ENCODE results near the gene PARD6B.
"Not testable (repeated sequence)": the region's sequence is repeated elsewhere in the genome, so short reads cannot be mapped to it uniquely, and the experiment has no call there.

The PARD6B gene, protein sequence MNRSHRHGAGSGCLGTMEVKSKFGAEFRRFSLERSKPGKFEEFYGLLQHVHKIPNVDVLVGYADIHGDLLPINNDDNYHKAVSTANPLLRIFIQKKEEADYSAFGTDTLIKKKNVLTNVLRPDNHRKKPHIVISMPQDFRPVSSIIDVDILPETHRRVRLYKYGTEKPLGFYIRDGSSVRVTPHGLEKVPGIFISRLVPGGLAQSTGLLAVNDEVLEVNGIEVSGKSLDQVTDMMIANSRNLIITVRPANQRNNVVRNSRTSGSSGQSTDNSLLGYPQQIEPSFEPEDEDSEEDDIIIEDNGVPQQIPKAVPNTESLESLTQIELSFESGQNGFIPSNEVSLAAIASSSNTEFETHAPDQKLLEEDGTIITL

DNA sequence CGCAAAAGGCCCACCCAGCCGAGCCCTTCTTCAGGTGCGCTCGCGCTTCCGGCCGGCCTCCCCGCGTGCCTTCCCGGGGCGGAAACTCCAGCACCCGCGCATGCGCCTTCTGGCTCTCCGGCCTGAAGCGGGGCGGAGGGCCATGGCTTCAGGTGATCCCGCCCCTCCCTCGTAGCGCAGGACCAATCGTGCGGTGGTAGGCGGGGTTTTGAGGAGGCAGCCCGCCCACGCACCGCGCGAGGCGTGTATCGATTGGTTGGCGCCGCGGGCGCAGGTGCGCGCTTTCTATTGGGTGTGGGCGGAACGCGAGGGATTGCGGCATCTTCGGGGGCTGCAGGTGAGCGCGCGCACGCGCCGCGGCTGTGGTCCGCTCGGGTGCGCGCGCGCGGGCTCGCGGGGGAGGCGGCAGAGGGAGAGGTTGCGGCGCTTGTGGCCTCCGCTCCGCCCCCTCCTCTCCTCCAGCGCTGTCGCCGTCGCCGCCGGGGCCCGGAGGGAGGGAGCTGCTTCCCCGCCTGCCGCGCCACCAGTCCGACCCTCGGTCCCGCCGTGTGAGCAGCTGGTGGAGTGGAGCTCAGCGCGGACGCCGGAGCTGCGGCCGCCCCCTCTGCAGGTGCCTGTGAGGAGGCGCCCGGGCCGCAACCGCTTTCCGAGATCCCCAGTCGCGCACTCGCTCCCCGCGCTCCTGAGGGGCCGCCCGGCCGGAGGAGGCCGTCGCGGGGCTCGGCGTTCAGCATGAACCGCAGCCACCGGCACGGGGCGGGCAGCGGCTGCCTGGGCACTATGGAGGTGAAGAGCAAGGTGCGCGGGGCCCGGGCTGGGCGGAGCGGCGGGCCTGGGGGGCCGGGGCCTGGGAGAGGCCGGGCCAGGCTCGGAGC, at the start of gene PARD6B:
Gene PARD6B, plus strand, starts transcription at position 526 of the 875 bp plus-strand sequence. Its CDS starts 207 bp downstream, at position 733.
- peak; percentile 99 for DNase-seq

DNA sequence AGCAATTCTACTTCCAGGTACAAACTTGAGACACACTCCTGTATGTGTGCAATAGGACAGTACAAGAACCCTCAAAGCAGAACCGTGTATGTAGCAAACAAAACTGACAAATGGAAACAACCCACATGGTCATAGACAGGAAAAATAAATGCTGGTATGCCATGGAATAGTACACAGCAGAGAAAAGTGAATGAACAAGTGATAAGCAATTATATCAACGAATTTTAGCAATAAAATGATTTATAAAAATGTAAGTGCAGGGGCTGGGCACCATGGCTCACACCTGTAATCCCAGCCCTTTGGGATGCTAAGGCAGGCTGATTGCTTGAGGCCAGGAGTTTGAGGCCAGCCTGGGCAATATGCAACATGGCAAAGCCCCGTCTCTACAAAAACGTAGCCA, 49.3 kb upstream of the PARD6B start:
- no peak for DNase-seq

DNA sequence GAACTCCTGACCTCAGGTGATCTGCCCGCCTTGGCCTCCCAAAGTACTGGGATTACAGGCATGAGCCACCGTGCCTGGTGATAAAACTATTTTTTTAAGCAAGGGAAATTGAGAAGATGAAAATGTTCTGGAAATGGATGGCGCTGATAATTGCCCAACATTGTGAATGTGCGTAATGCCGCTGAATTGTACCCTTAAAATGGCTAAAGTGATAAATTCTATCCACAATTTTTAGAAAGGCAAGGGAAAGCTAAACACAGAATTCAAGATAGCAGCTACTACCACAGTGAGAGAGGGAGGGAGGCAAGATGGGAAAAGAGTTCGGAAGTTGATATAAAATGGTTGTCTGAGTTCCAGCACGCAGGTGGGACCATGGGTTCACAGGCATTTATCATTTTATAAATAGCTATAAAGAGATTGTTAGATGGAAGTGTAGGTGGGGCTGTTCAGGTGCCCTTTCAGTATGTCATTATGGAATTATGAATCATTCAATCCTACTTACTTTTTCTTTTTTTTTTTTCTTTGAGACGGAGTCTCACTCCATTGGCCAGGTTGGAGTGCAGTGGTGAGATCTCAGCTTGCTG, 48.3 kb upstream of the PARD6B start:
- no peak for DNase-seq

DNA sequence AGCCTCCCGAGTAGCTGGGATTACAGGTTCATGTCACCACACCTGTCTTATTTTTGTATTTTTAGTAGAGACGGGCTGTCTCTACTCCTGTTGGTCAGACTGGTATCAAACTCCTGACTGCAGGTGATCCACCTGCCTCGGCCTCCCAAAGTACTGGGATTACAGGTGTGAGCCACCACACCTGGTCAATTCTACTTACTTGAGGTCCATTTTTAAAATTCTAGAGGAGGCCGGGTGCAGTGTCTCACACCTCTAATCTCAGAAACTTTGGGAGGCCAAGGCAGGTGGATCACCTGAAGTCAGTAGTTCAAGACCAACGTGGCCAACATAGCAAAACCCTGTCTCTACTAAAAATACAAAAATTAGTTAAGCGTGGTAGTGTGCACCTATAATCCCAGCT, 47.8 kb upstream of the PARD6B start:
- DNase-seq, result no peak

DNA sequence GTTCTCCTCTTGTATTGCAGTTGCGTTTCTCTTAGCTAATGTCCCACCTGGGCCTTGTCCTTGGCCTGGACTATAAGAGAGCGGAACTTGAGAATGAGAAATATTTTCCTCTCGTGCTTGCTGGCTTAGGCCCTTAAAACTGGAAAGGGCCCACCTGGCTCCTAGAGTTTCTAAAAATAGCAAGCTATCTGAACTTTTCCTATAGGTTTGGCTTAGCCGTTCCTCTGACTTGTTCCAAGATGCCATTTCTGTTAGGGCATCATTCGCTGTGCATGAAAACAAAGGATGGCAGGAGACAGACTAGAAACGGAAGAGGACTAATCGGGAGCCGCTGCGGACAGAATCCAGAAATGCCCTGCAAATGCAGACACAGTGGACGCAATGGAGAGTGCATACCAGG, 44.6 kb upstream of the PARD6B start:
- no peak for DNase-seq

DNA sequence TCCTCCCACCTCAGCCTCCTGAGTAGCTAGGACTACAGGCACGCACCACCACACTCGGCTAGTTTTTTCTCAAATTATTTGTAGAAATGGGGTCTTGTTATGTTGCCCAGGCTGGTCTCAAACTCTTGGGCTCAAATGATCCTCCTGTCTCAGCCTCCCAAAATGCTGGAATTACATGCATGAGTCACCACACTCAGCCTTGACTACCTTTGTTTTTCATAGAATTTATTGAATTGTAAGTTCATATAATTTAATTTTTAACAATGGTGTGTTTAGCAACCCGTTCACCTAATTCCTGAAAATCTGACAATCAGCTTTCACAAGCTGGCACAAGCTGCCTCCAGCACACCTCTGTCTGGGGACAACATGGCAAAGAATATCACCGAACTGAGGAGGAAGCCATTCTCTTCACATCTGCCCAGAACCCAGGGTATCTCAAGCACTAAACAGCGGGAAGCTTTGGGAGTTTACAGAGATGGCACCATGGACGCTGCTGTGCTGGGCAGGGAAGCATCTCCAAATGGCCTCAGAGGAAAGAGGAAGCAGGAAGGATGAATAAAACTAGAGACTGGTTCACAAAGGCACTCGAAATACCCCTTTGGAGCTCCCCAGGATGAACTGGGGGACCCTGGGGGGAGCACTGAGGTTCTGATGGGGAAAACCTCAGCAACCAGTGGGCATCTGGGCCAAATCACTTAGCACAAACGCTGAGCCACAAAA, 43.0 kb upstream of the PARD6B start:
- DNase-seq, result no peak

DNA sequence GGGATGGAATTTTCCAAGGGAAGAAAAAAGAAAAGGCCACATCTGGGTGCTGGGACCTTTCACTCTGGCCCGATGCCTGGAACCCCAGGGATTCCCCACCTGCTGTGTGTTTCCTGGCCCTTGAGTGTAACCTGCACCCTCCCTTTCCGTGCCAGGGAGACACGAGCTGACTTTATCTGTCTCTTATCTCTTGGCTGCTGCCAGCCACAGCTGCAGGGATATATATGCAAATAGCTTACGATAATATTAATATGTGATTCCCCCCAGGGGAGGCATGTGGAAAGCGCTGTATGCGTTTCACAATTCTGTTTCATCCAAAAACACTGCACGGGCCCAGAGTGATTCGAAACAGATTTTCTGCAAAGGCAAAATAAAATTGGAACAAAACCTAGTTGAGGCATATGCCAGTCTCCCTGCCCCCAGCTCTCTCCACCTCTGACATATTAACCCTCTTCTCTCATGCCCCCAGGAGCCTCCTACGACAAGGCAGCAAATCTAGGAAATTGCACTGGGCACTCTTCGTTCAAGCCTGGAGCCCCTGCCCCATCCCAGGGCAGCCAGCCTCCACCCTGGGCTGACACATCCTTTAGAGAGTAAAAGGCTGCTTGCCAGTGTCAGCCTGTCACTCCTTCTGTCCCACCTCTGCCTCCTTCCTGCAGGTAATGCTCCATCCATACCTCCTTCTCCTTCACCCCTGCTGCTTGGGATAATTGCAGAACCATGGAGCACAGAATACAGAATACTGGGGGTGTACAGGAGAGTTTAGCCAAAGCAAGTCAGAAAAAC, 41.3 kb upstream of the PARD6B start:
- DNase-seq, result no peak

DNA sequence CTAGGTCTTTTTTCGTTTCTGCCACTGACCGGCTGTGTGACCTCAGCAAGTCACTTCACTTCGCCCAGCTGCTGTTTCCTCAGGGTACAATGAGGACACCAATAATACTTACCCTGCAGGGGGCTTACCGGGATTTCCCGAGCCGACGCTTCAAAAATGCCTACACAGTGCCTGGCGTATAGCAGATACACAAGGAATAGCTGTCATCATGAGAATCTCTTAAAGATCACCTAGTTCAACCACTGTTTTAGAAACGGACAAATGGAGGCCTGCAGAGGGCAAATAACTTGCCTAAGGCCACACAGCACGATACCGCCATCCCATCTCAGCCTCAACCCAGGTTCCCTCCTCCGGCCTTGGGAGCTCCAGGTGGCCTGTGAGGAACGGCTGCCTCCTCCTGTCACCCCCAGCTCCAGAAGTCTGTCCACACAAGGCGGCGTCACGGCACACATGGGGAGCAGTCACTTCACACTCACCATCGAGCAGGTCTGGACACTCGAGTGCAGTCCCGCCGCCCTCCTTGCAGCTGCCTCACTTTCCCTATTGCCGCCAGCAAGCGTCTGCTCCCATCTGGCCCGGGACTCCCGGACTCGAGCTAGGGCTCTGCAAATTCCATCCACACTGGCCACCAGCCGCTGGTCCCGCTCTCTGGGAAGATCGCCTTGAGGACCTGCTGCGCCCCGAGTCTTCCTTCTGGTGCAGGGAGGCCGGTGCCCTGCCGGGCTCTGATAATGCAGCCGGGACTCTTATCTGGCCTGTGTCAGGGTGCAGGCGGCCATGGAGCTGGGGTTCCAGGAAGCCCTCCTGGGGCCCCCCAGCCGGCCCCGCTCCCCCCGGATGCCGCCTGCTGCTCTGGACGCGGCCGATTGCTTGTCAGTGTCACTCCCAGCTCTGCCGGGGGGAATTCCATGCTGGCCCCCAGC, 40.5 kb upstream of the PARD6B start, which contains the start of gene RIPOR3:
Gene RIPOR3, minus strand, starts transcription at position 893 of the 923 bp plus-strand sequence. Its CDS starts 414 bp downstream, at position 479.
- DNase-seq, result no peak

DNA sequence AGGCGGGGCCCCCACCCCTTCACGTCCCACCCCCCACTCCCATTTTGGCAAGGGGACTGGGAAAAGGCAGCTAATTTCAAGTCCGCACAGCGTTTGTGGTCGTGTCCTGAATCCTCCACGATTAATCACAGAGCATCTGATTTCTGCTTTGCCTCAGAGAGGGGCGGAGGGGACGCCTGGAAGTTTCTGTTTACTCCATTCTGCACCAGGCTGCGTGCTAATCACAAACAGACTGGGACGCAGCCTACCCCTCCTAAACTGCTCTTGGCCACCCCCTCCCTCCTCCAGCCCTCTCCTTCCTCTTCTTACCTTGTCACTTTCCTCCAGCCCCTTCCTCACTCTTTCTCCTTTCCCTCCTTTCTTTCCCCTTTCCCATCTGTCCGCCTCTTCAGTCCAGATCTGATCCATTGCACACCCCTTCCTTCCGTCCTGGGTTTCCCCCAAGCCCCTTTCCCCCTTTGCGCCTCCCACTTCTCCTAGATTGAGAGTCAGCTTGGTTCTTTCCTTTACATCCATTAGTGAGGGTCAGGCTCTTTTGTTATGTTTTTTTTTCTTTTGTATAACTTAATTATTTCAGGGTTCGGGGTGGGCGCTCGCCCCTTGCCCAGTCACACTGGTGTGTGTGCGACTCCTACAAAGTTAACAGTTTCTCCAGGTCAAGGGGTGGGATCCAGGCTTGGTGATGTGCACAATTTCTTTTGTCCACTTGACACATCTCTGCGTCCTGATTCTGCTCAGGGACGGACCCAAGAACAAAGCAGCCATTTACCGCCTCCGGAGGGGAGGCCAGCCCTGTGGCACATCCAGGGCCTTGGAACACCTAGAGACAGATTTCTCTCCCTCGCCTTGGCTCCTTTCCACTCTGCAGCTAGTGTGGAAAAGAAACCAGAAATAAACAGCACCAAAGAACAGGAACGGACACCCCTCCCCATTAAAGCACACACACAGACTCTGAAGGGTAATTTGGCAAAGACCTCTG, 39.5 kb upstream of the PARD6B start:
- DNase-seq, result no peak

DNA sequence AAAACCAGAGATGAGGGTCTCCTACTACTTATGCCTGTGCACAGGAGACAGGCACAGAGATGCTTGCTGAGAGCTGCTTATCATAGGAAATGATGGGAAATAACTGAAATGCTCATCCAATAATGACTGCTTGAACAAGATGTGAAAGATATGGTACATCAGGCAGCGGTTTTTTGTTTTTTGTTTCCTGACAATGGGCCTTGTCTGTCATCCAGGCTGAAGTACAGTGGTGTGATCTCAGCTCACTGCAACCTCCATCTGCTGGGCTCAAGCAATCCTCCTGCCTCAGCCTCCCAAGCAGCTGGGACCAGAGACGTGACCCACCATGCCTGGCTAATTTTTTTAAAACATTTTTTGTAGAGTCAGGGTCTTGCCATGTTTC, 38.8 kb upstream of the PARD6B start:
- DNase-seq, result no peak

DNA sequence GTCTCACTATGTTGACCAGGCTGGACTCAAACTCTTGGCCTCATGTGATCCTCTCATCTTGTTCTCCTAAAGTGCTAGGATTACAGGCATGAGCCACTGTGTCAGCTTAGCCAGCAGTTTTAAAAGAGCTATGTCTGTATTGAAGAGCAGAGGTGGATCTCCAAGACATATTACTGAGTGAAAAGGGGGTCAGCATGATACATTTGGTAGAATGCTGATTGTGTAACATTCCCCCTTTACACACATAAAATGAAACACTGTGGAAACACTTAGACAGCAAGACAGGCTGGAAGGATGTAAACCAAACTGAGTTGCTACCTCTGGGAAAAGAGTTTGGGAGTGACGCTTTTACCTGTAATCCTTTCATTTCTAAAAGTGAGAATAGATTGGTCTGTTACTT, 38.4 kb upstream of the PARD6B start:
- DNase-seq, result no peak

DNA sequence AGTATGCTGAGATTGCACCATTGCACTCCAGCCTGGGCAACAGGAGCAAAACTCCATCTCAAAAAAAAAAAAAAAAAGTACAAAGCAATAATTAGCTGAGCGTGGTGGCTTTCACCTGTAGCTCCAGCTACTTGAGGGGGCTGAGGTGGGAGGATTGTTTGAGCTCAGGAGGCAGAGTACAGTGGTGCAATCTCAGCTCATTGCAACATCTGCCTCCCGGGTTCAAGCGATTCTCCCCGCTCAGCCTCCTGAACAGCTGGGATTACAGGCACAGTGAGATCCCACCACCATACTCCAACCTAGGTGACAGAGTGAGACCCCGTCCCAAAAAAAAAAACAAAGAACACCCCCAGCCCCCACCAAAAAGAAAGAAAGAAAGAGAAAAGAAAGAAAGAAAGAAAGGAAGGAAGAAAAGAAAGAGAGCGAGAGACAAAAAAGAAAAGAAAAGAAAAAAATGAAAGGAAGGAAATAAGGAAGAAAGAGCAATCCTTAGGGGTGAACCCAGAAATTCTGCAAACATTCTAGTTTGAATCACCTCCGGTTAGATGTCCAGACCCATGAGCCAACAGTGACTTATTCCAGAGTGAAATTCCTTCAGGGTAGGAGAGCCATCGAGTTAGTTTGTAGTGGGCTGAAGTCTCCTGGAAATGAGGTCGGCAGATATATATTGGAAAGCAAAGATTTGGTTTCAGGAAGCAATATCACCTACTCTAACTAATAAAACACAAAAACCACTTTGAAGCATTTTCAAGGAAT, 36.8 kb upstream of the PARD6B start:
- DNase-seq, result no peak

DNA sequence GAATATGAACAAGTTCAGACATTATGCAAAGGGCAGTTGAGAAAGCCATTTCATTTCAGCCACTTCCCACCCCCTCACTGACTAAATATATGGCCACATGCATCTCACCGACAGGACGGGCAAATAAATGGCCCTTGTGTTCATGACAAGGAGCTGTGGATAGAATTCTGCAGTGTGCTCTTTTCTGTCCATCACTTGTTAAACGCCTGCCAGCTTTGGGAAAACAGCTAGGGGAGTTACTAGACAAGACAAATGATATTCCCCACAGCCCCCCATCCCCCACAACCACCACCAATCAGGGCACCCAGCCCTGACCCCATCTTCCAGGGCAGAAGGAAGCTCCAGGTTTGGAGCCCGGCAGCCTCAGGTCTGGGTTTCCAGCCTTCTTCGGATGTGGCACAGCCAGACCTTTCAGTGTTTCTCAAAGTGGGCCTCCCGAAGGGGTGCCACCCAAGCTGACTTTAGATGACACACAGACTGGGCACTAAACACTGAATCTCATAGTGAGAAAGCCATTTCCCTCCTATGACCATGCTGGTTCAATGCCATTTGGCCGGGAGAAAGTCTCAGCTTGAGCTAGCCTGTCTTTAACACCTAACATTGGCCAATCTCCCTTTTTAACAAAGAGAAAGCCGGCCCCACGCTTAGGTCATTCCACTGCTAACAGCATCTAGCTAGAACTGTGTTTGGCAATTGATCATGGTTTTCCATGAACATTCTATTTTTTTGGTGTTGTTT, 36.1 kb upstream of the PARD6B start:
- DNase-seq, result no peak

DNA sequence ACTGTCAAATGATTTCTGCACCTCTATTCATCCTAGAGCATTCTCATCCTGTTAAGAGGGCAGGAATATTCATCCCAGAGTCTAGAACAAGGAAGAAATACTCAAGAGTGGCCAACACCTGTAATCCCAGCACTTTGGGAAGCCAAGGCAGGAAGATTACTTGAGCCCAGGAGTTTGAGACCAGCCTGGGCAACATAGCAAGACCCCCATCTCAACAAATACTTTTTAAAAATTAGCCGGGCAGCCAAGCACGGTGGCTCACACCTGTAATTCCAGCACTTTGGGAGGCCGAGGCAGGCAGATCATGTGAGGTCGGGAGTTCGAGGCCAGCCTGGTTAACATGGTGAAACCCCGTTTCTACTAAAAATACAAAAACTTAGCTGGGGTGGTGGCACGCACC, 33.1 kb upstream of the PARD6B start:
- DNase-seq, result not testable (repeated sequence)

DNA sequence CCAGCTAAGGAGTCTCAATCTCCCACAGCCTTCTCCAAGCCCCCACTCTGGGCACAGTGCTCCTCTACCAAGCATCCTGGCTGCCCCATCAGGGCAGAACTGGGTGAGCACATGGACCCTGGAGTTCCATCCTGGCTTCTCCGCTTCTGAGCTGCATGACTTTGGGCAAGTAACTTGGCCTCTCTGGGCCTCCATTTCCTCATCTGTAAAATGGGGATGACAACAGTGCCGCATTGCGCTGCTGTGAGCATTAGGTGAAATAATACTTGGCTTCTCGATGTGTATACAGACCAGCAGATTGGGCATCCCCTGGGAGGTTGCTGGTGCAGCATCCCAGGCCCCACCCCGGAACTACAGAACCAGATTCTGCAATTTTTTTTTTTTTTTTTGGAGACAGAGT, 31.7 kb upstream of the PARD6B start:
- DNase-seq, result no peak

DNA sequence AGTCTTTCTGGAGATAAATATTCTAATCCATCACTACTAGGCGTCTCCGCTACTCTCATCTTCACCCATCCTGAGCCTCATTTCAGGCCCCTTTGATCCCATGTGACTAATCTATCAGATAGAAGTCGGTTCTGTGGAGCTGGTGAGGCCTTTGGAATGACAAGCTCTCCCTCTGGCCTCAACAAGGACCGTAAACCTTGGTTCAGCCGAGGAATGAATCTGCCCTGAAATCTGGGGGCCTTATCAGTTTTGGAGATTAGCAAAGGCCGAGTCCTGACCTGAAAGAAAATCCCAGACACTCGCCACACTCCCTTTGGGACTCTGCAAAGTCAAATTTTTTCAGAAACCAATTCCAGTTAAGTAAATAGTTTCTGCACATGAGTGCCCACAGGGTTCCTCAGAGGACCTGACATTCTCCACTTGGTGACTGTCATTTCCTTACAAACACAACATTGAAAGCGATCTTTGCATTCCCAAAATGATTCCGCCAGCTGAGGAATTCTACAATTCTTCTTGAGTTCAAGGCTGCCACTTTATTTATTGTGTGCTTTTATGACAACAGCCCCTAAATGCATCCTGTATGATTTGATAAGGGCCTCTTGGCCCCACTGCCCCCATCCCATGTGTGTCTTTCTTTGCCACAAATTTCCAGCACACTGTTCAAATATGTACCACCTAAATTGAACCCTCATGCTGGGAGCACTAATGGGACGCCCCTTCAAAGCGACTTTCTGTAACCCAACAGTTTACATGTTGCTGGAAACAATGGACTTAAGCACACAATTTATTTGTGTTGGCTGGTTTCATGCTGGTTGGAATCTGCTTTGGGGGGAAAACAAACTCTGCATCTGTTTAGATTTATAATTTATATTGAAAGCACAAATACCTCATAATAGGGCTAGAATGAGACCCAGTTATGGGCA, 30.1 kb upstream of the PARD6B start:
- DNase-seq, result no peak

All from CD4-positive, alpha-beta T cell treated with Interleukin-6 for 4 hours (primary cell).